ENCODE data around the gene CASS4.
A peak's percentile ranks its signal among the peaks of the same experiment; 100 is the strongest.

Gene CASS4

DNA sequence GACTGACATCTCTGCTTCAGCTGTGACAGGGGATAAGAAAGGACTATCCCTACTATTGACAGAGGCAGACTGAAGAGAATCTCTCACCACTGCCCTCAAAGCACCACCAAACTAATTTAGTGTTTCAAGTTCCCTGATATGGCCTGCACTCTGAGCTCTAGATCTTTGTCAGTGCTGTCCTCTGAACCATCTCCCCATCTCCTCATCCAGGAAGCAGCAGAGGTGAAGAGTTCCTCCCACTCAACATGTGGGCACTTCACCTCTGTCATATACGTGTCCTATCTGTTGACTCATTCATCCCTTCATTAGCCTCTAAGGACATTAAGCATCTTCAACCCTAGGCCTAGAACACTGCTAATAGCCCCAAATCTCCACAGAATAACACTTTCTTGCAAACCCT is 39.2 kb upstream of the CASS4 start:
- Histone ChIP-seq H3F3A (ENCODE audit: low read depth) (no peaks in the 10 kb centered on the region; the same call in 1 of the 2 replicates), H3K4me1 (ENCODE audit: insufficient read depth, low read length, poor library complexity, severe bottlenecking) (no peaks in the 10 kb centered on the region), H3K9me2 (replicated peaks; ENCODE audit: low read depth, low read length) (no peaks in the 10 kb centered on the region), H3K27me3 (ENCODE audit: insufficient read depth, low read length, poor library complexity, severe bottlenecking) (no peaks in the 10 kb centered on the region), H3K36me3 (ENCODE audit: insufficient read depth, low read length) (peaks cover 85% of the 10 kb centered on the region), H3K4me3 (ENCODE audit: low read length, poor library complexity, severe bottlenecking) (no peak overlapping the region), H3K4me2 (ENCODE audit: low read depth, low read length, poor library complexity, severe bottlenecking) (no peak overlapping the region), H4K20me1 (ENCODE audit: insufficient read depth, low read length, poor library complexity, severe bottlenecking) (peaks cover 18% of the 10 kb centered on the region), H3K9me3 (ENCODE audit: insufficient read depth, low read depth, low read length) (no peaks in the 10 kb centered on the region), H2AFZ (ENCODE audit: low read length) (no peak overlapping the region), H3K79me2 (ENCODE audit: insufficient read depth, low read length) (peaks cover 62% of the 10 kb centered on the region), H3K9ac (ENCODE audit: low read depth, low read length, poor library complexity, severe bottlenecking) (no peak overlapping the region)
- TF ChIP-seq, protein P1, sequence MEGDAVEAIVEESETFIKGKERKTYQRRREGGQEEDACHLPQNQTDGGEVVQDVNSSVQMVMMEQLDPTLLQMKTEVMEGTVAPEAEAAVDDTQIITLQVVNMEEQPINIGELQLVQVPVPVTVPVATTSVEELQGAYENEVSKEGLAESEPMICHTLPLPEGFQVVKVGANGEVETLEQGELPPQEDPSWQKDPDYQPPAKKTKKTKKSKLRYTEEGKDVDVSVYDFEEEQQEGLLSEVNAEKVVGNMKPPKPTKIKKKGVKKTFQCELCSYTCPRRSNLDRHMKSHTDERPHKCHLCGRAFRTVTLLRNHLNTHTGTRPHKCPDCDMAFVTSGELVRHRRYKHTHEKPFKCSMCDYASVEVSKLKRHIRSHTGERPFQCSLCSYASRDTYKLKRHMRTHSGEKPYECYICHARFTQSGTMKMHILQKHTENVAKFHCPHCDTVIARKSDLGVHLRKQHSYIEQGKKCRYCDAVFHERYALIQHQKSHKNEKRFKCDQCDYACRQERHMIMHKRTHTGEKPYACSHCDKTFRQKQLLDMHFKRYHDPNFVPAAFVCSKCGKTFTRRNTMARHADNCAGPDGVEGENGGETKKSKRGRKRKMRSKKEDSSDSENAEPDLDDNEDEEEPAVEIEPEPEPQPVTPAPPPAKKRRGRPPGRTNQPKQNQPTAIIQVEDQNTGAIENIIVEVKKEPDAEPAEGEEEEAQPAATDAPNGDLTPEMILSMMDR (conservative IDR thresholded peaks at IDR 0.05; ENCODE audit: low read length): no peak
- TF ChIP-seq EZH2phosphoT487 (IDR thresholded peaks at IDR 0.05; ENCODE audit: borderline replicate concordance): no peak

DNA sequence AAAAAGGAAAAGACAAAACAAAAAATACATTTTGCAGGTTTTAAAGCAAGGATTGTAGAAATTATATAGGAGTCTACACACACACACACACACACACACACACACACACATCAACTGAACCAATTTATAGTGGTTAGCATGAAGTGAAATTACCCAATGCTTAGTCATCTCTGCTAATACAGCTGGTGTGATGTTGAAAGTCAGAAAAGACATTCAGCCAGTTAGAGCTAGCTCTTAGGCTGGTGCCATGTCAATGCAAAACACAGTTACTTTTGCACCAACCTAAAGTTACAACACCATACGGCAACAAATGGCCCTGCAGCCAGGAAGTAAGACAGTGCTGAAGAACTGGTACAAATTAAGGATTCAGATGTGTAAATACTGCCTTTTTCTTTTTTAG is 38.1 kb upstream of the CASS4 start:
- Histone ChIP-seq H3K9me3 (ENCODE audit: insufficient read depth, low read depth, low read length) (no peaks in the 10 kb centered on the region), H4K20me1 (ENCODE audit: insufficient read depth, low read length, poor library complexity, severe bottlenecking) (peaks cover 23% of the 10 kb centered on the region), H3K9ac (ENCODE audit: low read depth, low read length, poor library complexity, severe bottlenecking) (no peak overlapping the region), H3K36me3 (ENCODE audit: insufficient read depth, low read length) (peaks cover 87% of the 10 kb centered on the region), H3K9me2 (replicated peaks; ENCODE audit: low read depth, low read length) (no peaks in the 10 kb centered on the region), H3F3A (ENCODE audit: low read depth) (no peaks in the 10 kb centered on the region; the same call in 1 of the 2 replicates), H2AFZ (ENCODE audit: low read length) (no peak overlapping the region), H3K4me1 (ENCODE audit: insufficient read depth, low read length, poor library complexity, severe bottlenecking) (no peaks in the 10 kb centered on the region), H3K27me3 (ENCODE audit: insufficient read depth, low read length, poor library complexity, severe bottlenecking) (no peaks in the 10 kb centered on the region), H3K79me2 (ENCODE audit: insufficient read depth, low read length) (peaks cover 73% of the 10 kb centered on the region), H3K4me3 (ENCODE audit: low read length, poor library complexity, severe bottlenecking) (no peak overlapping the region), H3K4me2 (ENCODE audit: low read depth, low read length, poor library complexity, severe bottlenecking) (no peak overlapping the region)
- TF ChIP-seq EZH2phosphoT487 (IDR thresholded peaks at IDR 0.05; ENCODE audit: borderline replicate concordance): no peak
- TF ChIP-seq, protein P1 (conservative IDR thresholded peaks at IDR 0.05; ENCODE audit: low read length): no peak

DNA sequence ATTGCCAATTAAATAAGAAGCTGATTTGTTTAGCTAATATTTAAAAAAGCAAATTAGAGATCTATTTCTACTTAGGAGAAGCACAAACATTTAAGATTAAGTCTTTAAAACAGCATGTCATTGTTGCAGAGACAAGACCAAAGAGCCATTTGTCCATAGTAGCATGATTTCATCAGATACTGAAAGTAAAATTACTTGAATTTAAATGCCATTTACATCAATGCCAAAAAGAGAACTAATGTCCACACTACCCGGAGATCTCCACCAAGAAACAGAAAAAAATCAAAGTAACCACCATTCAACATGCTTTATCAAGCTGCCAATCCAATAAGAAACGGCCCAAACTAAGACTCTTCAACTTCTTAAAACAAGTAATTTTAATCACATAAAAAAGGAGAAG is 35.7 kb upstream of the CASS4 start:
- Histone ChIP-seq H3F3A (ENCODE audit: low read depth) (no peaks in the 10 kb centered on the region), H3K4me3 (ENCODE audit: low read length, poor library complexity, severe bottlenecking) (no peak overlapping the region), H3K9me3 (ENCODE audit: insufficient read depth, low read depth, low read length) (no peaks in the 10 kb centered on the region), H3K4me2 (ENCODE audit: low read depth, low read length, poor library complexity, severe bottlenecking) (peak overlapping the region; percentile 11), H3K79me2 (ENCODE audit: insufficient read depth, low read length) (peaks cover 89% of the 10 kb centered on the region), H3K9ac (ENCODE audit: low read depth, low read length, poor library complexity, severe bottlenecking) (no peak overlapping the region), H3K36me3 (ENCODE audit: insufficient read depth, low read length) (peaks cover 80% of the 10 kb centered on the region), H3K4me1 (ENCODE audit: insufficient read depth, low read length, poor library complexity, severe bottlenecking) (peaks cover 8% of the 10 kb centered on the region), H4K20me1 (ENCODE audit: insufficient read depth, low read length, poor library complexity, severe bottlenecking) (peaks cover 31% of the 10 kb centered on the region), H3K9me2 (replicated peaks; ENCODE audit: low read depth, low read length) (no peaks in the 10 kb centered on the region), H3K27me3 (ENCODE audit: insufficient read depth, low read length, poor library complexity, severe bottlenecking) (no peaks in the 10 kb centered on the region), H2AFZ (ENCODE audit: low read length) (no peak overlapping the region)
- TF ChIP-seq EZH2phosphoT487 (IDR thresholded peaks at IDR 0.05; ENCODE audit: borderline replicate concordance): no peak
- TF ChIP-seq, protein P1 (conservative IDR thresholded peaks at IDR 0.05; ENCODE audit: low read length): no peak
